ENCODE measurements around the gene TMEM40. TPM values are rescaled to one million over a fixed set of nuclear protein-coding genes. Genes with fewer than 3 reads are reported as not detected.

TMEM40 gene
- total and polyA plus RNA-seq, 2 experiments from 2014 or later, result 0.14 to 0.48 TPM

GRCh38 chr3:12759693-12760565 is 870 bp upstream of the TMEM40 start:
- Histone ChIP-seq H3K27me3 (ENCODE audit: insufficient read depth) (no peaks in the 10 kb centered on the region), H3F3A (replicated peaks; ENCODE audit: low read depth) (no peaks in the 10 kb centered on the region), H3K4me2 (no peak overlapping the region), H3K9me2 (ENCODE audit: insufficient read depth) (no peaks in the 10 kb centered on the region), H3K36me3 (ENCODE audit: insufficient read depth) (no peaks in the 10 kb centered on the region), H3K4me3 (no peak overlapping the region), H3K79me2 (replicated peaks; ENCODE audit: insufficient read depth) (no peaks in the 10 kb centered on the region), H3K4me1 (ENCODE audit: insufficient read depth) (no peaks in the 10 kb centered on the region), H4K20me1 (replicated peaks; ENCODE audit: insufficient read depth) (no peaks in the 10 kb centered on the region), H3K27ac (ENCODE audit: low read depth) (no peak overlapping the region), H2AFZ (no peak overlapping the region)
- DNase-seq (ENCODE audit: low spot score), result no peak
- Mint-ChIP-seq H3K27ac (no peak overlapping the region), H3K27me3 (ENCODE audit: insufficient read depth, low read depth, poor library complexity) (peaks cover 9% of the 10 kb centered on the region), H3K36me3 (ENCODE audit: low read depth) (no peaks in the 10 kb centered on the region; the same call in 2 of the 3 replicates), H3K9me3 (no peaks in the 10 kb centered on the region), H3K4me1 (peaks cover 18% of the 10 kb centered on the region), H3K4me3 (no peak overlapping the region)
- no peak; the same call in 2 of the 3 replicates for ATAC-seq
- TF ChIP-seq ZNF331 (CRISPR knock-in tag; IDR thresholded peaks at IDR 0.05; ENCODE audit: low read depth), result no peak
- TF ChIP-seq, protein P1, sequence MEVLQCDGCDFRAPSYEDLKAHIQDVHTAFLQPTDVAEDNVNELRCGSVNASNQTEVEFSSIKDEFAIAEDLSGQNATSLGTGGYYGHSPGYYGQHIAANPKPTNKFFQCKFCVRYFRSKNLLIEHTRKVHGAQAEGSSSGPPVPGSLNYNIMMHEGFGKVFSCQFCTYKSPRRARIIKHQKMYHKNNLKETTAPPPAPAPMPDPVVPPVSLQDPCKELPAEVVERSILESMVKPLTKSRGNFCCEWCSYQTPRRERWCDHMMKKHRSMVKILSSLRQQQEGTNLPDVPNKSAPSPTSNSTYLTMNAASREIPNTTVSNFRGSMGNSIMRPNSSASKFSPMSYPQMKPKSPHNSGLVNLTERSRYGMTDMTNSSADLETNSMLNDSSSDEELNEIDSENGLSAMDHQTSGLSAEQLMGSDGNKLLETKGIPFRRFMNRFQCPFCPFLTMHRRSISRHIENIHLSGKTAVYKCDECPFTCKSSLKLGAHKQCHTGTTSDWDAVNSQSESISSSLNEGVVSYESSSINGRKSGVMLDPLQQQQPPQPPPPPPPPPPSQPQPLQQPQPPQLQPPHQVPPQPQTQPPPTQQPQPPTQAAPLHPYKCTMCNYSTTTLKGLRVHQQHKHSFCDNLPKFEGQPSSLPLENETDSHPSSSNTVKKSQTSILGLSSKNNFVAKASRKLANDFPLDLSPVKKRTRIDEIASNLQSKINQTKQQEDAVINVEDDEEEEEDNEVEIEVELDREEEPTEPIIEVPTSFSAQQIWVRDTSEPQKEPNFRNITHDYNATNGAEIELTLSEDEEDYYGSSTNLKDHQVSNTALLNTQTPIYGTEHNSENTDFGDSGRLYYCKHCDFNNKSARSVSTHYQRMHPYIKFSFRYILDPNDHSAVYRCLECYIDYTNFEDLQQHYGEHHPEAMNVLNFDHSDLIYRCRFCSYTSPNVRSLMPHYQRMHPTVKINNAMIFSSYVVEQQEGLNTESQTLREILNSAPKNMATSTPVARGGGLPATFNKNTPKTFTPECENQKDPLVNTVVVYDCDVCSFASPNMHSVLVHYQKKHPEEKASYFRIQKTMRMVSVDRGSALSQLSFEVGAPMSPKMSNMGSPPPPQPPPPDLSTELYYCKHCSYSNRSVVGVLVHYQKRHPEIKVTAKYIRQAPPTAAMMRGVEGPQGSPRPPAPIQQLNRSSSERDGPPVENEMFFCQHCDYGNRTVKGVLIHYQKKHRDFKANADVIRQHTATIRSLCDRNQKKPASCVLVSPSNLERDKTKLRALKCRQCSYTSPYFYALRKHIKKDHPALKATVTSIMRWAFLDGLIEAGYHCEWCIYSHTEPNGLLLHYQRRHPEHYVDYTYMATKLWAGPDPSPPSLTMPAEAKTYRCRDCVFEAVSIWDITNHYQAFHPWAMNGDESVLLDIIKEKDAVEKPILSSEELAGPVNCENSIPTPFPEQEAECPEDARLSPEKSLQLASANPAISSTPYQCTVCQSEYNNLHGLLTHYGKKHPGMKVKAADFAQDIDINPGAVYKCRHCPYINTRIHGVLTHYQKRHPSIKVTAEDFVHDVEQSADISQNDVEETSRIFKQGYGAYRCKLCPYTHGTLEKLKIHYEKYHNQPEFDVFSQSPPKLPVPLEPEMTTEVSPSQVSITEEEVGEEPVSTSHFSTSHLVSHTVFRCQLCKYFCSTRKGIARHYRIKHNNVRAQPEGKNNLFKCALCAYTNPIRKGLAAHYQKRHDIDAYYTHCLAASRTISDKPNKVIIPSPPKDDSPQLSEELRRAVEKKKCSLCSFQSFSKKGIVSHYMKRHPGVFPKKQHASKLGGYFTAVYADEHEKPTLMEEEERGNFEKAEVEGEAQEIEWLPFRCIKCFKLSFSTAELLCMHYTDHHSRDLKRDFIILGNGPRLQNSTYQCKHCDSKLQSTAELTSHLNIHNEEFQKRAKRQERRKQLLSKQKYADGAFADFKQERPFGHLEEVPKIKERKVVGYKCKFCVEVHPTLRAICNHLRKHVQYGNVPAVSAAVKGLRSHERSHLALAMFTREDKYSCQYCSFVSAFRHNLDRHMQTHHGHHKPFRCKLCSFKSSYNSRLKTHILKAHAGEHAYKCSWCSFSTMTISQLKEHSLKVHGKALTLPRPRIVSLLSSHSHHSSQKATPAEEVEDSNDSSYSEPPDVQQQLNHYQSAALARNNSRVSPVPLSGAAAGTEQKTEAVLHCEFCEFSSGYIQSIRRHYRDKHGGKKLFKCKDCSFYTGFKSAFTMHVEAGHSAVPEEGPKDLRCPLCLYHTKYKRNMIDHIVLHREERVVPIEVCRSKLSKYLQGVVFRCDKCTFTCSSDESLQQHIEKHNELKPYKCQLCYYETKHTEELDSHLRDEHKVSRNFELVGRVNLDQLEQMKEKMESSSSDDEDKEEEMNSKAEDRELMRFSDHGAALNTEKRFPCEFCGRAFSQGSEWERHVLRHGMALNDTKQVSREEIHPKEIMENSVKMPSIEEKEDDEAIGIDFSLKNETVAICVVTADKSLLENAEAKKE (CRISPR knock-in tag; IDR thresholded peaks at IDR 0.05), result no peak
- TF ChIP-seq POLR2AphosphoS5 (IDR thresholded peaks at IDR 0.05; ENCODE audit: low read depth), result no peak
- TF ChIP-seq EZH2 (IDR thresholded peaks at IDR 0.05; ENCODE audit: low read depth, unreplicated experiment), result no peak
- no peak for TF ChIP-seq EZH2phosphoT487 (IDR thresholded peaks at IDR 0.05; ENCODE audit: unreplicated experiment)
- TF ChIP-seq, protein P2, sequence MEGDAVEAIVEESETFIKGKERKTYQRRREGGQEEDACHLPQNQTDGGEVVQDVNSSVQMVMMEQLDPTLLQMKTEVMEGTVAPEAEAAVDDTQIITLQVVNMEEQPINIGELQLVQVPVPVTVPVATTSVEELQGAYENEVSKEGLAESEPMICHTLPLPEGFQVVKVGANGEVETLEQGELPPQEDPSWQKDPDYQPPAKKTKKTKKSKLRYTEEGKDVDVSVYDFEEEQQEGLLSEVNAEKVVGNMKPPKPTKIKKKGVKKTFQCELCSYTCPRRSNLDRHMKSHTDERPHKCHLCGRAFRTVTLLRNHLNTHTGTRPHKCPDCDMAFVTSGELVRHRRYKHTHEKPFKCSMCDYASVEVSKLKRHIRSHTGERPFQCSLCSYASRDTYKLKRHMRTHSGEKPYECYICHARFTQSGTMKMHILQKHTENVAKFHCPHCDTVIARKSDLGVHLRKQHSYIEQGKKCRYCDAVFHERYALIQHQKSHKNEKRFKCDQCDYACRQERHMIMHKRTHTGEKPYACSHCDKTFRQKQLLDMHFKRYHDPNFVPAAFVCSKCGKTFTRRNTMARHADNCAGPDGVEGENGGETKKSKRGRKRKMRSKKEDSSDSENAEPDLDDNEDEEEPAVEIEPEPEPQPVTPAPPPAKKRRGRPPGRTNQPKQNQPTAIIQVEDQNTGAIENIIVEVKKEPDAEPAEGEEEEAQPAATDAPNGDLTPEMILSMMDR (conservative IDR thresholded peaks at IDR 0.05; ENCODE audit: low read depth in 2 of 2), result no peak
- TF ChIP-seq, protein P3, sequence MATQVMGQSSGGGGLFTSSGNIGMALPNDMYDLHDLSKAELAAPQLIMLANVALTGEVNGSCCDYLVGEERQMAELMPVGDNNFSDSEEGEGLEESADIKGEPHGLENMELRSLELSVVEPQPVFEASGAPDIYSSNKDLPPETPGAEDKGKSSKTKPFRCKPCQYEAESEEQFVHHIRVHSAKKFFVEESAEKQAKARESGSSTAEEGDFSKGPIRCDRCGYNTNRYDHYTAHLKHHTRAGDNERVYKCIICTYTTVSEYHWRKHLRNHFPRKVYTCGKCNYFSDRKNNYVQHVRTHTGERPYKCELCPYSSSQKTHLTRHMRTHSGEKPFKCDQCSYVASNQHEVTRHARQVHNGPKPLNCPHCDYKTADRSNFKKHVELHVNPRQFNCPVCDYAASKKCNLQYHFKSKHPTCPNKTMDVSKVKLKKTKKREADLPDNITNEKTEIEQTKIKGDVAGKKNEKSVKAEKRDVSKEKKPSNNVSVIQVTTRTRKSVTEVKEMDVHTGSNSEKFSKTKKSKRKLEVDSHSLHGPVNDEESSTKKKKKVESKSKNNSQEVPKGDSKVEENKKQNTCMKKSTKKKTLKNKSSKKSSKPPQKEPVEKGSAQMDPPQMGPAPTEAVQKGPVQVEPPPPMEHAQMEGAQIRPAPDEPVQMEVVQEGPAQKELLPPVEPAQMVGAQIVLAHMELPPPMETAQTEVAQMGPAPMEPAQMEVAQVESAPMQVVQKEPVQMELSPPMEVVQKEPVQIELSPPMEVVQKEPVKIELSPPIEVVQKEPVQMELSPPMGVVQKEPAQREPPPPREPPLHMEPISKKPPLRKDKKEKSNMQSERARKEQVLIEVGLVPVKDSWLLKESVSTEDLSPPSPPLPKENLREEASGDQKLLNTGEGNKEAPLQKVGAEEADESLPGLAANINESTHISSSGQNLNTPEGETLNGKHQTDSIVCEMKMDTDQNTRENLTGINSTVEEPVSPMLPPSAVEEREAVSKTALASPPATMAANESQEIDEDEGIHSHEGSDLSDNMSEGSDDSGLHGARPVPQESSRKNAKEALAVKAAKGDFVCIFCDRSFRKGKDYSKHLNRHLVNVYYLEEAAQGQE (IDR thresholded peaks at IDR 0.05; ENCODE audit: unreplicated experiment), result no peak
- no peak for TF ChIP-seq ETS1 (IDR thresholded peaks at IDR 0.05)
- no peak for TF ChIP-seq JUNB (IDR thresholded peaks at IDR 0.05; ENCODE audit: unreplicated experiment)
- no peak for TF ChIP-seq STAT1 (IDR thresholded peaks at IDR 0.05; ENCODE audit: unreplicated experiment)
- no peak for TF ChIP-seq NANOG (IDR thresholded peaks at IDR 0.05; ENCODE audit: borderline replicate concordance)
- TF ChIP-seq ZNF114 (CRISPR knock-in tag; IDR thresholded peaks at IDR 0.05), result no peak

Data from GM23338 (cell line).